Stimulated activated CD8-positive, alpha-beta memory T cell treated with anti-CD3 and anti-CD28 coated beads, Interleukin-4, amount 100 ng/mL, for 1 hour (primary cell): ENCODE results near the gene CD40.

ENCODE experiments used
- DNase-seq, 2 donors: peaks; one replicate each; pipeline ENCODE4 v3.0.0-alpha.2; 2020; ENCODE audit warnings: low read depth in 2 of 2, low spot score in 1 of 2

The CD40 gene

DNA sequence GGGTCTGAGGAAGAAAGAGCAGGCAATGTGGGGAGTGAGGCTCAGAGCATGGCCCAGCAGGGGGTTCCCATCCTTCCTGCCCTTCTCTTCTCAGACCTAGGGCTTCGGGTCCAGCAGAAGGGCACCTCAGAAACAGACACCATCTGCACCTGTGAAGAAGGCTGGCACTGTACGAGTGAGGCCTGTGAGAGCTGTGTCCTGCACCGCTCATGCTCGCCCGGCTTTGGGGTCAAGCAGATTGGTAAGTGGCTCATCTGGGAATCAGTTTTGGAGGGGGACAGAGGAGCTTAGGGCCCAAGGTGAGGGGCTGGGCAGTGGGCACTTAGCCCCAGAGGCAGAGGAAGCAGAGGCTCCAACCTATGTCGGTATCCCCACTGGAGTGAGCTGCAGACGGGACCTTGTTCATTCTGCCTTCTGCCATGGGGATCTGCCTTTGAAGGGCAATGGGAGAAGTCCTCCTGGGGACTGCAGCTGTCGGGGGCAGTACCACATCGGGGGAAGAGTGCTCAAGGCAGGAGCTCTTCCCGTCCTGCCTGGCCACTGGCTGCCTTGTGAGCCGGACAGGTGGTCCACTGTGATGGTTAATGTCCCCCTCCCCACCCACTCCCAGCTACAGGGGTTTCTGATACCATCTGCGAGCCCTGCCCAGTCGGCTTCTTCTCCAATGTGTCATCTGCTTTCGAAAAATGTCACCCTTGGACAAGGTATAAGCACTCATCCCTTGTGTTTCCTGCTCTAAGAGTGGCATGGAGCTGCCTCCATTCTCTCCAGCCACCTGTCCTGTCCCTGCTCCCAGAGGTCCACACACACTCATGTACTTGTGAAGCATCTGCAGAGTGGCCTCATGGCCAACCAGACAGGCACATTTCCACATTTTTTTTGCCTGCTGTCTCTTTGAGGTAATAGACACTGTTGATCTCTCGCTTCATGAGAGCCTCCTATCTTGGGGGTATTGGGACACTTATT is 4.7 kb downstream of the CD40 start:
- no peak for DNase-seq

DNA sequence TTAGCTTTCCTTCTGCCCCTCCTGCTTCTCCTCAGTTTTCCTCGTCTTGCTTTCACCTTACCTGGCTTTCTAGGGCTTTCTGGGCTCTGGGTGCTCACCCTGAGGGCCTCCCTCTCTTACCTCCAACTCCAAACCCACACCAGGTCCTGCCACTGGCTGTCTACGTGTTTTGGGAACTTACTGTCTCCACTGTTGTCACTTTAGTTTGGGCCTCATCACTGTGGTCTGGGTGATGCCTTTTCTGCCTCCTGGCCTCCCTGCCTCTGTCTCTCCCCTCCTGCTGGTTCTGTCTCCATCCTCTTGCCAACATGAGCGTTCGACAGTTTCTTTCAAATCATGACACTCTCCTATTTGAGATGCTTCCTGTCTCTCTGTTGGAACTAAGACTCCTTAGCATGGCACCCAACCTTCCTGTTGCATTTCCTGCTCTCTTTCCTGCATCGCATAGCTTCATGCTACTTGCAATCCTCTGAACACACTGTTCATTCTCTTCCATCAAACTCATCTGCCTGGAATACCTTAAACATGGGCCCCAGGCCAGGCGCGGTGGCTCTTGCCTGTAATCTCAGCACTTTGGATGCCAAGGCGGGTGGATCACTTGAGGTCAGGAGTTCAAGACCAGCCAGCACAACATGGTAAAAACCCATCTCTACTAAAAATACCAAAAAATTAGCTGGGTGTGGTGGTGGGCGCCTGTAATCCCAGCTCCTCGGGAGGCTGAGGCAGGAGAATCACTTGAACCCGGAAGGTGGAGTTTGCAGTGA is 5.5 kb downstream of the CD40 start:
- no peak for DNase-seq

DNA sequence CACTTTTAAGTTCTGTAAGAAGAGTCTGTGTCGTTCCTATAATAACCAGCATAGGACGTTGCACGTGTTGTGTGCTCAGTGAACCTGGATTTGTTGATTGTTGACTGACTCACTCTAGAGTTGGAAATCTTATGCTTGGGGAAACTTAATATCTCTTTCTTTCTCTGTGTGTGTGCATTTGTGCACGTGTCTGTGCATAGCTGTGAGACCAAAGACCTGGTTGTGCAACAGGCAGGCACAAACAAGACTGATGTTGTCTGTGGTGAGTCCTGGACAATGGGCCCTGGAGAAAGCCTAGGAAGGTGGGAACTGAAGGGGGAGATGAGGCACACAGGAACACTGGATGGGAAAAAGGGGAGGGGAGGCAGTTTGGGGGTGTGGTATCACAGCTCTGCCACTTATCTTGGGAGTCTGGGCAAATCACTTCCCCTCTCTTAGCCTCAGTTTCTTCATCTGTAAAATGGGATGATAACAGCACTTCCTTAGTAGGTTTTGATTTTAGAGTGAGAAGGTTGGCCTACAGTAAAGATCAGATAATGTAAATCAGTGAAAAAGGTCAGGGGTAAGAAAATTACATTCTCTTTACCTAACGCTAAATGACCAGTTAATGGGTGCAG is 8.4 kb downstream of the CD40 start:
- DNase-seq: no peak

DNA sequence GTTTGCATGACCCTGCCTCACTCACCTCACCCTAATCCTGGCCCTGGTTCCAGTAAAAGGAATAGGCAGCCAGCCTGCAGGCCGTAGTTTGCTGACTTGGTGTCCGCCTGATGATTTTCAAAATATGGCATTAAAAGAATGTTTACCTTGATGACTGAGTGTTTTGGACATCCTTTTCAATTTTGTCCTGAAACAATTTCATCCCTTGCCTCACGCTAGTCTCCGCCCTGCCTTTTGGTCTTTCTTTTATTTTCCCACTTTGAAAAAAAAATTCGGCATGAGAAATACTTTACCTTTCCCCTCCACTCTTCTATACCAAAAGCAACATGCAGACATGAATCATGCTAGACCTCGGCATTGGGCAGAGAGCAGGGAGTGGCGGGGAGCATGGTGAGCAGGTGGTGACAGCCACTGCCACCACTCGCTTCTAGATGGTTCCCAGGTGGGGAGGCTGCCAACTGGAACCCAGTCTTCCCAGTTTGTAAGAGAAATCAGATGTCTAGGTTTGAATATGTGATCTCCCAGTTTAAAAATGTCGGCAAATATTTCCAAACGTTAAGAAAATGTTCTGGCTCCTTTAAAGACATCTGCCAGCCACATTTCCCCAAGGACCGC is 9.4 kb downstream of the CD40 start:
- no peak for DNase-seq

DNA sequence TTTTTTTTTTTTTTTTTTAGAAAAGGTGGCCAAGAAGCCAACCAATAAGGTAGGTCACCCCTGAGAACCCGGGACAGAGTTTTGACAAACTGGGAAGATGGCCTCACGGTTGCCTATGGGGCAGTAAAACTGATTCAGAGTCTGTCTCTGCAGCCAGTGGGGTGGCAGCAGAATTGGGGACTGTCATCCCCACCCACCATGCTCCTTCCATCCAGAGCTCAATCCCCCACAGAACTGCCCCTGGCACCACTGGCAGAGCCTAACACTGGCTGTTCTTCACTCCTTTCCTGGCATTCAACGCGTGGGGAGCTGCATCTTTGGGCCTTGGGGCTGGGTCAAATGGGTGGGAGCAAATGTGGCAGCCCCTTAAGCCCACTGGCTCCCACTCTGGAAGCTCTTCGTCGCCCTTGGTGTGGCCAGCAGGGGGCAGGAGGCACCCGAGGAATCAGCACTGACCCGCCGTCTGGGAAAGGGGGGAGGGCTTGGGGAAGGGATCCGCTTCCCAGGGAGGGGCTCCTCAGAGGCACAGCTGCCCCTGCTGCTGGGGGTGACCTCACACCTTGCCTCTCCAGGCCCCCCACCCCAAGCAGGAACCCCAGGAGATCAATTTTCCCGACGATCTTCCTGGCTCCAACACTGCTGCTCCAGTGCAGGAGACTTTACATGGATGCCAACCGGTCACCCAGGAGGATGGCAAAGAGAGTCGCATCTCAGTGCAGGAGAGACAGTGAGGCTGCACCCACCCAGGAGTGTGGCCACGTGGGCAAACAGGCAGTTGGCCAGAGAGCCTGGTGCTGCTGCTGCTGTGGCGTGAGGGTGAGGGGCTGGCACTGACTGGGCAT is 10.4 kb downstream of the CD40 start:
- no peak for DNase-seq

DNA sequence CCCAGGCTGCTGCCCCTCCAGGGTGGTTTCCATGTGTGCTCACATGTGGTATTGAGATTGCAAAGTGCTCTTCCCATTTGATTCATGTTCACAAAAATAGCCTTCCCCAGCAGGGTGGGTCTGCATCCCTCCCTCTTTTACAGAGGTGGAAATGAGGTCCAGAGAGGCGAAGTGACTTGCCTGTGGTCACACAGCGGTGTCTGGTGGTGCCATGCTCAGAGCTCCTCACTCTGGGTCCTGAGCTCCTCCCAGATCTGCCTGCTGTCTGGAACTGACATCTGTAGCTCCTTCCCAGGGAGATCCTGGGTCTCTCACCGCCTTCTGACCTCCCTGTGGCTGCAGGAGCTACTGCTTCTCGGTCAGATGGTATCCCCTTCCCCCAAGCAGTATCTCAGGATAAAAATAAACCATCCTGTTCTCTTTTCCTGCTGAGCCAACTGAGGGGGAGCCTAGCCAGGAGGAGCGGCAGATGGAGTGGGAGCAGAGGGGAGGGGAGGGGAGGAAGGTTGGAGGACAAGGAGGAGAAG is 11.9 kb downstream of the CD40 start:
- DNase-seq: no peak

DNA sequence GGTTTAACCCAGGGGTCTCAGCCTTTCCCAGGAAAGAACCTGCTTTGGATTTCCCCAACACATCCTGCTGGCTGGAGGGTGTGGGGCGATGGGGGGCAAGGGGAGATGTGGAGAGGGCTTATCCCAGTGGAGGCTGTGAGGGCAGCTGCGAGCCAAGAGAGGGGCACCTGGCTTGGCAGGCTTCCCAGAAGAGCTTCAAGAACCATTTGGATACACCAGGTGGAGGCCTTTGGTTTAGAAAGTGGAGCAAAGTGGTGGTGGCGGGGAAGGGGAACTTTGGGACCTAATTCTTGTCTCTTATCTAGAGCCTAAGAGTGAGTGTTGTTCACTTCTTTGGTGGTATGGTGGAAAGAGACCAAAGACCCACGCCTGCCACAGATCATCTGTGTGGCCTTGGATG is 12.4 kb downstream of the CD40 start:
- no peak for DNase-seq

DNA sequence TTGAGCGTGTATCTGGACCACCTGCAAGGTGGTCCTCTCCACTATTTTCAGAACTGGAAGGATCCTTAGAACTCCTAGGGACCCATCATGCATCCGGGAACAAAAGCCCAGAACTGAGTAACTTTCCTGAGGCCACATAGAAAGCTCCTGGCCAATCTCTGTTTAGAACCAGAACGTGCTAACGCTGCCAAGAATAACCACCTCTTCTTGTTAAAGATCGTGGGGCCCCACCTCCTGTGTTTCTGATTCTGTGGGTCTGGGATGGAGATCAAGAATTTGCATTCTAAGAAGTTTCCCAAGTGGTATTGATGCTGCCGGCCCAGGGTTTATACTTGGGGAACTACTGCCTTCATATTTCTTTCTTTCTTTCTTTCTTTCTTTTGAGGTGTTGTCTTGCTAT is 13.3 kb downstream of the CD40 start:
- no peak for DNase-seq

DNA sequence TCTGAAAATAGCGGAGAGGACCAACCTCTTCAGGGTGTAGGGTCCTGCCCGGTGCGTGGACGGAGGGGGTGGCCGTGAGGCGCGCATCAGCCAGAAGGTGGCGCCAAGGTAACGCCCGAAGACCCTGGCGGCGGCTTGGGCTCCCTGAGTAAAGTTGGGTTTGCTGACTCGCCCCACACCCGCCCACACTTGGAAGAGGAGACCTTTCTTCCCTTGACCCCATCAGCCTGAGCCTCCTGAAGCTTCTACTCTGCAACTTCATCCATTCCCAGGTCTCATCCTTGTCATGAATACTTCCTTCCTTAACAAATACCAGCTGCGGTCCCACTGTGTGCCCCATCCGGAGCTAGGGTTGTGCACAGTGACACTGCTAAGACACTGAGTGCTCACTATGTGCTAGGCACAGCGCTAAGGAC is 14.6 kb downstream of the CD40 start:
- DNase-seq: peak; percentile 14 to 22

DNA sequence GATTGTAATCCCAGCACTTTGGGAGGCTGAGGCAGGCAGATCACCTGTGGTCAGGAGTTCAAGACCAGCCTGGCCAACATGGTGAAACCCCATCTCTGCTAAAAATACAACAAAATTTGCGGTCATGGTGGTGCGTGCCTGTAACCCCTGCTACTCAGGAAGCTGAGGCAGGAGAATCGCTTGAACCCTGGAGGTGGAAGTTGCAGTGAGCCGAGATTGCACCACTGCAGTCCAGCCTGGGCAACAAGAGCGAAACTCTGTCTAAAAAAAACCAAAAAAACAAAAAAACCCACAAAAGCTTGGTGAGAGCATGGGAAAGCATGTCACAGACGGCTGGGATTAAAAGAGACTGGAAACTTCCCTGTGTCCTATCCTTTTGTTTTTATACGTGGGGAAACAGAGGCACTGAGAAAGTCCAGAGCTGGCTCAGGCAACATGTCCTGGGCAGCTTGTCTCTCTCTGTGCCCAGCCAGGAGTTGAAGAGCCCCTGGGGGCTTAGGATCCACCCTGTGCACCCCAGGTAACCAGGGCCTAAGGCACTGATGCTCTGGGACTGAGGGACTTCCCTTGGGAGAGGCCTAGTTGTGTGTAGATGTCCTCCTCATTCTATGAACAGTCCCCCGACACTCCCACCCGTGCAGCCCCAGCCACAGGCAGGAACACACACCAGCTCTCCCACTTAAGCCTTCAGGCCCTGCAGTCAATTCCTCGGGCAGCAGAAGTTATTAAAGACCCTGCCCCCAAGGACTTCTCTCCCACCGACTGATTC is 16.0 kb downstream of the CD40 start:
- DNase-seq: no peak

DNA sequence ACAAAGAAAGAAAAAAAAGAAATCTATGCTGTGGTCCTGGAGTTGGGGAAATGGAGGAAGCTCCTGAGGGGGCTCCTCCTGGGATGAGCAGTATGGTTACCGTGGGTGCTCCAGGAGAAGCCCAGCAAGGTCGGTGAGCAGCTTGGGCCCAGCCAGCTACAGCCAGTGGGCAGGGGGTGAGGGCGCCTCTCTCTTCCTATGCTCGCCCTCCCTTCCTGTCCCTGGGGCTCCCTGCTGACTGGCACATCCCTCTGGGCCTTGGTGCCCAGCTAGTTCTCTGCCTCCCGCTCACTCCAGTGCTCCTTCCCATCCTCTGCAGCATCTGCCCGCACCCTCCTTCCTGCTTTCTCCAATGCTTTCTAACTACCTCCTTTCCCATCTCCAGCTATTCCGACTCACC is 16.6 kb downstream of the CD40 start:
- no peak for DNase-seq

DNA sequence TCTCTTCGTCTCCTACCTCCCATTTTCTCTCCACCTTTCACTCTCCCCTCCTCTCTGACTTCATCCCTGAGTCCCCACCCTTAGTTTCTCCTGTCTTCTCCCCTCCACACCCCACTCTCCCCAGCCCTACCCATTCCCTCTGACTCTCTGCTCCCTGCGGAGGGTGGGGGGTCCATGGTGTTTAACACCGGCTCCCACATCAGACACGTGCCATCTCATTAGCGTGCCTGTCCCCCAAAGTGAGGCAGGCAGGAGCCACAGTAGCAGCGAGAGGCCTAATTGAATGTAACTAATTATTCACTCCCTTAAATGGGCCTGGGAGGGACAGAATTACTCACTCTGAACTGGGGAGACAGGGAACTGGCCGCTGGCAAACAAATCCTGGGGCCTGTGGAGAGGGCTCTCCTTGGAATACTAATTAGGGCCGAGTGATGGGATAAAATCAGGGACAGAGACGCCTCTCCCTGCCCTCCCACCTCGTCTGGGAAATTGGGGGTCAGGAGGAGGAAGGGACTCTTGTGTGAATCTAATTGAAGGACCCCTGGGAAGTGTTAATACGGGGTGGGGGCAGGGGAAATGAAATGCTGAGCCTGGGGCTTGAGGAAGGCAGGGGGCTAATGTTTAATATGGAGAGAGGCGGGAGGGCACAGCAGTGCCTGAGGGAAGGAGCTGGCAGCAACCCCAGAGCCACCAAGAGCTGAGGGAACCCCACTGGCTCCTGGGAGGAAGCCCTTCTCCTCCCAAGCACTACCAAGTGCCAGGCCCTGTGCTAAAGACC is 17.9 kb downstream of the CD40 start:
- no peak for DNase-seq

DNA sequence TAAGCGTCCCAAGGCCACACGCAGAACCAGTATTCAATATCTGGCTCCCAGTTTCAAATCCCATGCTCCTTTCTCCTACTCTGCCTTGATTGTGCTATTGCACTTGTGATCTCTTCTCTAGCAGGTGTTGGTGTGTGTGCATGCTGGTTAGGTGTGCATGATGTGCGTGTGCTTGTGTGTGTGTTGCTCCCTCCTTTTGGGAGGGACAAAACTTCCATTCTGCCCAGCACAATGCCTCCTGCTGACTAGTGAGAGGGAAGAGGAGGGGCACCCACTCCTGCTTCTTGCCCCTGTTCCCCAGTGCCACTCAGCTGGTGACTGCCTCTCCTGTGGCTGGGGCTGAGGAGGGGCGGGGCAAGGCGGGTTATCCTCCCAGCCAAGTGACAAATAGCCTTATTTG is 19.7 kb downstream of the CD40 start:
- no peak for DNase-seq

DNA sequence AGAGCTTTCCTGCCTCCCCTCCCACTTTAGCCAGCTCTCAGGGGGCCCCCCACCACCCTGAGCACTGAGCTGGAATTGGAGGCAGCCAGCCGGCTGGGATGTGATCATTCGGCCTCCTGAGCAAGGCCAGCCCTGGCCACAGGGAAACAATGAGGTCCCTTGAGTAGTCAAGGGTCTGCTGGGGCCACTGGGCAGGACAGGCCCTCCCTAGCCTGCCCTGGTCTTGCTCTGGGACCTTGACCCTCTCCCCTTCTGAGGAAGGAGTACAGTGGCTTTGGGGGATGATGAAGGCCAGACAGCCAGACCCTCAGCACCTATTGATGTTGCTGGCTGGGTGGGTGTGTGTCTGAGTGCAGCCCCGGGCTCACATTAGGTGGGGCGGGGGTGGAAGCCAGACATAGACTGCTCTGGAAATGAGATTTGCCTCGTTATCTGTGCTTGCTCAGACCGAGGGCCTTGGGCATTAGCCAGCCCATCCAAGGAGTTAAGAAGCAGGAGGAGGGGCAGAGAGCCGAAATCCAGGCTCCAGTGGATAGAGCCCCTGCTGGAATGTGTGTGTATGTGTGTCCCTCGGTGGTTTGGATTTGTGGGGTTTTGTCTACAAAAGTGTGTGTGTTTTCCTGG is 21.3 kb downstream of the CD40 start:
- DNase-seq: no peak

DNA sequence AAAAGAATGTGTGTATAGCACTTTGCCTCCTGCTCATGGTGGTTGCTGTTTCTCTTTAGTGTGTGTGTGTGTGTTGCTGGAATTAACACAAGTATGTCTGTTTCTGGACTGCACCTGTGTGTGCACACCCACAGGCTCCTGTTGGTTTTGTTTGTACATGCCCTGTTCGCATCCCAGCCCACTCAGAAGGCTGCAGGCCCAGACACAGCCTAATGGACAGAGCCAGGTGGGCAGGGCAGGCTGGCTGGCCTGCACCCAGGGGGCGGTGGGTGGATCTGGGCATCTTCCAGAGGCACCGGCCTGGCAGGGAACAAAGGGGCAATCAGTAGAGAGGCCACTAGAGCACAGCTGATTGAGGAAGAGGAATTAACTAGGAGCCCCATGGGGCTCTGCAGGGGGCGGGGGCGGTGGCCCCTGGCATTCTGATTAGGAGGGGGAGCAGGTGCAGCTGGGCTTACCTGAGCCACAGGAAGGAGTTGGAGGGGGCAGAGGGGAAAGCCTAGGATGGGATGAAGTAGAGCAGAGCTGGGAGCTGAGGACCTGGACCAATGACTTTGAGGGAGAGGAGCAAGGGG is 21.9 kb downstream of the CD40 start:
- no peak for DNase-seq

DNA sequence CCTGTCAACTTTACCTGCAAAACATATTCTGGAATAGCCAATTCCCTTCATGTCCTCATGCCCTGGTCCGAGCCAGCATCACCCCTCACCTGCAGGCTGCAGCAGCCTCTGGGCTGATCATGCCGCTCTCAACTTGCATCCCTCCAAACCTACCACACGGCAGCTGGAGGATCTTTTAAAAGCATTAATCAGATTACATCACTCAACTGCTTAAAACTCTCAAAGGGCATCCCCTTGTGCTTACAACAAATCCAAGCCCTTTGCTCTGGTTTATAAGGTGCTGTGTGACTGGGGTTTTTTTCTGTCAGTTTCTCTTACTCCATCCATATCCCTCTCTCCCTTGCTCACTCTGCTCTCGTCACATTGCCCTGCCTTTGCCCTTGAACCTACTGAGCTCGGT is 24.0 kb downstream of the CD40 start:
- DNase-seq: no peak

DNA sequence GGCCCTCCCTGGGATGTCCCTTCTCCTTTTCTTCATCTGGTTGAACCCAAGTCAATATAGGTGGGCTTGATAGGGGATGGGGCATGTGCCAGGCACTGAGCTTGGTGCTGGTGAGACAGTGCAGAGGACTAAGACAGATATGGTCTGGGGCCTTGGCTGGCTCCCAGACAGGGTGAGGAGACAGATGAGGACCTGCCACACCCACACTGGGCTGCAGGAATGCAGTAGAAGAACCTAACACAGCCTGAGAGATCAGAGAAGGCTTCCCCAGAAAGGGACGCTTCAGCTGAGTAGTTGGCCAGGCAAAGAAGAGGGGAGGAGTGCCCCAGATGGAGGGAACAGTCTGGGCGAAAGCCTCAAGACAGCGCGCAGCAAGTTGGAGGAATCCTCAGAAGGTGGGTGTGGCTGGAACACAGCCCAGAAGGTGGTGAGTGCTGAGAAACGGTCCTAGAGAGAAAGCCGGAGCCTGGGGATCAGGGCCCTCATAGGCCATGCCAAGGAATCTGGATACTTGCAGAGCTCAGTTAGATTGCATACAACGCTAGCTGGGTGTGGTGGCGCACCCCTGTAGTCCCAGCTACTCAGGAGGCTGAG is 26.4 kb downstream of the CD40 start:
- no peak for DNase-seq

DNA sequence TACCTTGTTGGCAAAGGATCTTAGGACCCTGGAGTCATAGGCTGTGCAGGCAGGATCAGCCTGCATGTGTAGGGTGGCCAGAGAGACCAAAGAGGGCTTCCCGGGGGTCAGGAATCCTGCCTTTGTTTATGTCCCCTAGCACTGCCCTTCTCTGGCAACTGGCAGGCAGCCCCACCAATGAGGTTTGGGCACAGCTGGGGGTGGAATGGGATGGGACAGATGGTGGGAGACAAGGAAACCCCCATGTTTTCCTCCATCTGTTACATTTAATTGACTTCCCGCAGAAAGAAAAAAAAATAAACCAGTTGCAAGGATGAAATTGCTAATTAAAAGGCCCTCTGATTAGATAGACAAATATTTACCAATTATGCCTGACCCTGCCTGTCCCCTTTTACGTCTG is 27.6 kb downstream of the CD40 start:
- no peak for DNase-seq
